ENCODE results near the gene ARID1B.
A peak's percentile ranks its signal among the peaks of the same experiment; 100 is the strongest.

The ARID1B gene

DNA sequence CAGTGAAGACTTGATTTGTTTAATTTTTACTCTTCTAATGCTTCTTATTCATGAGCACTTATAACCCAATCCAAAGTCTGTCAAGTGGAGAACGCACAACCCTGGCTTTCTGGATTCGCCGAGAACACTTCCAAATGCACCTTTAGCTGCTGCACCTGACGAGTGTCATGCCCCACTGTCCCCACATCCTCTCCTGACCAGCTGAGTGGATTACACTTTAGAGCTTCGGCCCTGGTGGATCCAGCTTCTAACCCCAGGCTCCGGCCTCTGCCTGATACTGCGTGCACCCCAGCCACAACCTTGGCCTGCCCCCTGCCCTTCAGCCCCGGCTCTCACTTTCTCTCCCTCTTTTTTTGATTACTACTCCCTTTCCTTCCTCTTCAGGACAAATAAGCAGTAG, 287.3 kb downstream of the ARID1B start:
- DNase-seq, result no peak

DNA sequence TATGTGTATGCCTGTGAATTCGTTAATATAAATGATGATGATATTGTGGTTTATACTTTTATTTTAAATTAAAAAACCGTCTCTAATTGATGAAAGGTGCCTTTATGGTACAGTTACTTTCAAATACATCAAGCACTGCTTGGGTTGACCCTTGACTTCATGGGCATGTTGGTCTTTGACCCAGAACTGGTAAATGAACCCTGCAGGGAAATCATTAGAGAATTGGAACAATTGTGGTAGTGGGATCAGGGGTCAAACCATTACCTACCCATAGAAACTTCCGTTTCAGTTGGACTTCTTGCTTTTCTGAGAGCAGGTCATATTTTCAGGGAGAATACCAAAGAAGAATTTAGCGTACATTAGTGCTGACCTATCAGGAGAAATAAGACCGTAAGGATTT, 288.2 kb downstream of the ARID1B start:
- DNase-seq, result no peak

DNA sequence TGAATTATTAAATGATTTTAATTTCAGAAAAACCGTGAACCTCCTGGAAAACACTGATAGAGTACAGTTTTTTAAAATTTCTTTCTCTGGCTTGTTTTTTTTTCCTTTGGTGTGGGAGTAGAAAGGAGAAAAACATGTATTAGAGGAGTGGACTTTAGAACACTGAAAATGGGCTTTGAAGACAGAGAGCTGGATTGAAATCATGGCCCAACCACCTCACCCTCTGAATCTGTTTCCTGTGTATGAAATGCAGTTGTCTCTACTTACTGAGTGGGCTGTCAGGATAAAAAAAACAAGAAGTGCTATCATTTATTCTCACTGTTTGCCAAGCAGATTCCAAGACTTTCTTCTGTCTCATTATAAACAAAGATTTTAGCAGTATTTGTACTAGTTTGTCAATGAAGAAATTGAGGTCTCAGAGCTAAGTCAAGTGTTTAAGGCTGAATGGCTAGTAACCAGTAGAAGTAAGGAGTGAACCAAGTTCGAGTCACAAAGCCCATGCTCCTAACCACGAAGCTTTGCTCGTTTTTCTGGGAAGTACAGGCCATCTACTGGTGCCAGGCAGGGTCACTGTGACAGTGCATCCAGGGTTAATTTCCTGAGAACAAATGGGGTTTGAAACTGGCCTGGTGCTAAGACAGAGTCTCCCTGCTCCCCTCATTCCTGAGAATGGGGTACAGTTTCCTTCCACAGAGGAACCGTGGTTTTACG, 289.8 kb downstream of the ARID1B start:
- no peak for DNase-seq

DNA sequence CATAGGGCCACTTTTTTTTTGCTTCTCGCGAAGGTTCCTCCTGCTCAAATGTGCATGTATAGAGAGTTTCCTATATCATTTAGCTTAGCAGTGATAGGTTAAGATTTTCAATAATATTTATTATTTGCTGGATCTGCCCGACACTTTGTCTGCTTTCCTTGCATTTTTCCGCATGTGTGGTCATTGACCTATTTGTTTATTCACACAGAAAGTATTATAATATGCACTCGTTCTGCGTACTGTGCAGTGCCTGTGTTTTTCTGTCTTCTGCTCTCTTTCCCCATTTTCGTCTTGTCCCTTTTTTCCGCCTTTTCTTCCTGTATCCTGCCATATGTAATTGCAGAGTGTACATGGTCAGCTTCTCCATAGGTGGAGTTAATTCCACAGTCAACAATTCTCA, 290.3 kb downstream of the ARID1B start:
- DNase-seq, result no peak

DNA sequence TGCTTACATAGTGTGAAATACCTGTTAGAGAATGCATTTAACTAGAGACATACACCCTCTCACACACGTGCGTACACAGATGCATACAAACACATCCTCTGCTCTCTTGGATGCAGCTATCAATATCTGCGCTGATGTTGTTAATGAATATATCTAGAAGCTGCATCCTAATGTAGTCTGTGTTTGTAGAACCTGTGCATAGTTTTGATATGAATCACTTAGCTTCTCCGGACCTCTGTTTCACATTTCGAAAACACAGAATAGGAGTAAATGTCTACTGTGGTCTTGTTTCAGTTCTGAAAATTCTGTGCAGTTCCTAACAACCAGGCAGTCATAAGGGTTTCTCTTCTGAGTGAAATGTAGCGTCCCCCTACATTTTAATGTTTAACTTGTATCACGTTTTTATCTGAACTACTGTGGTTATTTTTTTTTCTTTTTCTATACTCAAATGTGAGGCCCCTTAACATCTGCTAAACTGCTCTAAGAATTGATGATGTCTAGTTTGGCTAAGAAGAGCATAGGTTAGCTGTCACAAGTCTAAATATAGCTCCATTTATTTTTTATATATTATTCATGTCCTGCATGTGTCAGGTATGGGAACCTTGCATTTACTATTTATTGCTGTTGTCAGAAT, 291.6 kb downstream of the ARID1B start:
- no peak for DNase-seq

DNA sequence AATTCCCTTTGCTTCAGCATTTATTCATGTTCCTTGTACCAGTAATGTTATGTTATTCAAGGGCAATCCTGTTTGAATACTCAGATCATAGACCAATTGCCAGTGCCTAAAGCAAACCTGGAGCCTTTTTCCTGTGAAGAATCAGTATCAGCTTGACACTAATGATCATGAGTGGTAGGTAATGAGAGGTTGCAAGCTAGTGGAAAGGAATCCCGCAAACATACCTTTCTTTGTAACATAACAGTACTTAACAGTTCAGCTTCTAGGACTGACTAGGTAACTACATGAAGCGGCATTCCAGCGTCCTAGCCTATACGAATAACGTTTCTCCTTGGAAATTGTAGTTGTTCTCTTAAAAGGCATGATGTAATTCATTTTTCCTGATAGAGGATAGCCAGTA, 292.4 kb downstream of the ARID1B start:
- peak; percentile 60 for DNase-seq

DNA sequence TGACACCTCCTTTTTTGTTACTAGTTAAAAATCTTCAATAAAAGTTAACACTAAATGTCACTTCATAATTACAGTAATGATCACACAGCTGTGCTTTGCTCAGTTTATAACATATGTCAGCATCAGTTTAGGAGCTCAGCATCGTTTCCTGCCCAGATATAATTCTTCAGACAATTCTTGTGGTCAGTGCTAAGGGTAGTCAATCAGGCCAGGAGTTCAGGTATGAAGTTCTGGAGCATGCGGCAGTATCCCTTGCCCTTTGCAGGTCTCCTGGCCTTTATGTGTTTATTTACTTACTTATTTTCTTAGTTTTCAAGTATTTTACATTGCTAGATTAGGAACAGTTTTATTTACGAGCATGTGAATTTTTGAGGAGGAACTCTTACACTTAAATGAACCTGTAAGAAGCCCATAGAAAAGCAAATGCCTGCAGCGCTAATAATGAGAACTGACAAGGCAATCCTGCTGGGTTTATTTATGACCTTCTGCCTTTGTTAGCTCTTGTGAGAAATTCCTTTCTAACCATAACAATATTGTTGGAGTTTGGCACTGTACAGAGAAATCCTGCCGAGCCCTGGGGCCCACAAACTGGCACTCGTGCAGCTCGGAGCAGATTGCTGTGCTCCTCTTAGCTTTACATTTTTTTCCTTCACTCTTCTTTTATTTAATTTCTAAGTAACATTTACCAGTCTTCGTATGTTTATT, 293.4 kb downstream of the ARID1B start:
- DNase-seq, result peak; percentile 29

DNA sequence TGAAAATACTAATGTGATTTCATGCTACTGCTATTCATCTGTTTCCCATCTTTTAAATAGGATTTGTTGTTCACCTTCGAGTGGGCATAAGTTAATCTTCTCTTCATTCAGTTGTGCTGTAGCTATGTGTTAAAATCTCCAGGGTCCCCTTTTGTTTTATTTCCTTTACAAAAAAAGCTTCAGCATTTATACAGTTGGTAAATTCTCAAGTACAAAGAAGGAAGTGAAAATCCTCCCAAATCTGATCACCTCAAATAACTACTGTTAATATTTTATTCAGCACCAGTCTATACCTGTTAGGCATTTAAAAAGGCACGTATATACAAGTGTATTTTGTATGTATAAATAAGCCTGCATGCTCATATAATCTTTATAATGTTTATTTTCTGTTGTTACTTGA, 294.9 kb downstream of the ARID1B start:
- no peak for DNase-seq

DNA sequence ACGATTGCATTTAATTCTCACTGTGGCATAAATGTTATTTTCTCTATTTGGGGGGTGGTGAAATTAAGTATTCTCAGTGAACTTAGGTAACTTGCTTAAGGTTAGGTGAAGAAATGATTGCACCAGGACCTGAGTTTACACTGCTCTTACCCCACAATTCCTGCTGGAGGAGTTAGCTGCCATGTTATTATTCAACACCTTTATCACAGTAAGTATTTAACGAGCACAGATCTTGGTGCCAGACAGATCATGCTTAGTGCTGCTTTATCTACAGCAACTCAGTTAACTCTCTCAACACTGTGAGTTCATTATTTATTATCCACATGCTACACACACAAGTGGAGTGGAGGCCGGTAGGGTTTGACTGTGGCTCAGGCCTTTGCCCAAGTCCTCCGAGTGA, 296.4 kb downstream of the ARID1B start:
- no peak for DNase-seq

DNA sequence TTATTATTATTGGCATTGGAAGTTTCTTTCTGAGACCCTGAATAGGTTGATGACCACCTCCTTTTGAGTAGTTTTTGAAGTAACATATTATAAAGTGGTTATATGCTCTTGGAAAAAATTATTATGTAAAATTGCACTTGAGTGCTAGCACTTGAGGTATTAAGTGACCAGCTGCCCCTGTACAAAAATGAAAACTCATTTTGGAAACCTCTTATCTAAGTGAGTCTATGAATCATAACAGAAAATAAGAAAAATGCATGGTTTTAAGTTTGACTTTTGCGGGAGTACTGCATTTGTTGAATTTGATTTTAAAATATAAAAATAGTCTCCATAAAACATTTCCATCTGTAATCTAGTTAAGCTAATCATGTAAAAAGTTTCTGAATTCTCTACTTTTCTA, 297.8 kb downstream of the ARID1B start:
- no peak for DNase-seq

DNA sequence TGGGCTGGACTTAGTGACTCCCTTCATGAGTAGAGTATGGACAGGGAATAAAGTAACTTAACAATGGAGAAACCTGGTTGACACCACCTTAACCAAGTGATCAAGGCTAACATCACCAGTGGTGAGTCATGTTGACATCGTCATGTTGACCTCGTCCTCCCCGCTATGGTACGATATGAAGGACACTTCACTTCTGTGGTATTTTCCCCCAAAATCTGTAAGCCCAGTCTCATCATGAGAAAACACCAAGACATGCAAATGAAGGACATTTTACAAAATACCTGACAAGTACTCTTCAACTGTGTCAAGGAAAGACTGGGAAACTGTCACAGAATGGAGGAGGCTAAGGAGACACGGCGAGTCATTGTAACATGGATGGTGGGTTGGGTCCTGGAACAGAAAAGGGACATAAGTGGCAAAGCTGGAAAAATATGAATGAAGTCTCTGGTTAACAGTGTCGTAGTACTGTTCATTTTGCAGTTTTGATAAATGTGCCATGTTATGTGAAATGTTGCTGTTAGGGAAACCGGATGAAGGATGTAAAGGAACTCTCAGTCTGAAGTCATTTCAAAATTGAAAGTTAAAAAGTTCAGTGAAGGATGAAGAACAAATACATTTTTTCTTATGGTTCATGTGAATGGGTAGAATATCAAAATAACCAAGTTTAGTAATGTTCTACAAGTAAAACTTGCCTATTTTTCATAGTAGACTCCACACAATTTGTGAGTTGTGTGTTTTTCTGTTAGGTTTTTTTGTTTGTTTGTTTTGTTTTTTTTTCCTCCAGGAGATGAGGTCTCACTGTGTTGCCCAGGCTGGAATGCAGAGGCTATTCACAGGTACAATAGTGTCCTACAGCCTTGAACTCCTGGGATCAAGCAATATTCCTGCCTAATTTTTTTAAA, 298.6 kb downstream of the ARID1B start:
- no peak for DNase-seq

DNA sequence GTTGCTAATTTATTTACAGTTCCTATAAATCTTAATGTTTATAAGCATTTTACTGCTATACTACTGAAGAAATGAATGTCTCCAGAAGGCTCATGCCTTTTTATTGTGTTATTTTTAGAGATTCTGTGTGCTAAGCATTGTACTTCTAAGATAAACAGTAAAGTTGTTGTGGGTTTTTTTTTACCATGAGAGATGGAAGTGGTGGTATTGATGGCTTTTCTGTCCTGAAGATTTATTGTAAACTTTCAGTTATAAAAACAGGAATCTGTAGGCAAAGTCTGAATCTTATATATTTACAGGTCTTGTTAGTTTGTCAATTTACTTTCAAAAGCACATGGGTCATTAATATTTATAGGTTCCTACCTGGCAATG, 299.3 kb downstream of the ARID1B start:
- no peak for DNase-seq

DNA sequence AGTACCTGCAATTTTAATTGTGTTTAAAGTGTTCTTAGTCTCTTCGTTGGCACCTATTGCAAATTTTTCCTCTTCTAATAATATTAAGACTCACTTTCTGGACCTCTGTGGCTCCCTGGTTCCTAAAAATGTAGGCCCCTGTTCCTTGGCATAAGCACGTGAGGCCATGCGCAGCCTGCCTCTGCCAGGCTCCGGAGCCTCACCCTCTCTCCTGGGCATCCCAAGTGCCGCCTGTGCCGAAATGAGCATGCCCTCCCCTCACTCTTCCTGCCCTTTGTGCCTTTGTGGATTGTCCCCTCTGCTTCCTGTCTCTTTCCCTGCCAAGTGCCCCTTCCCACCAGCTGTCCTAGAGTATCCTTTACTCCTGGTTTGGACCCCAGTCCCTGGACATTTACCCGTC, 300.1 kb downstream of the ARID1B start:
- DNase-seq, result no peak

DNA sequence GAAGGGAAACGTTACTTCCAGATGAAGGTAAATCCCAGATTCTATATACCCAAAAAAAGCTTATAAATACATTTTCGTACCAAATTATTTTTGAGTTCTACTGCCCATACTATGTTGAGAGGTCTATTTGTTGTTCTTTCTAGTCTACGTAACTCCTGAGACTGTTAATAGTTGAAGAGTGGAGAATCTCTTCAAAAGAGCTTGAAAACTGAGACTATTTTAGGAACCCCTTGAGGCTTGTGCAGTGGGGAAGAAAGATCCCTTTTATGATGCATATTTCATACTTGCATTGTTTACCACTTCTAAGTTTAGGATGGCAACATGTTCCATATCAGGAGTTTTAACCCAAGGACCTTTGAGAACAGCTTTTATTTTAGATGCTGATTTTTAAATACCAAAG, 301.1 kb downstream of the ARID1B start:
- DNase-seq, result no peak

DNA sequence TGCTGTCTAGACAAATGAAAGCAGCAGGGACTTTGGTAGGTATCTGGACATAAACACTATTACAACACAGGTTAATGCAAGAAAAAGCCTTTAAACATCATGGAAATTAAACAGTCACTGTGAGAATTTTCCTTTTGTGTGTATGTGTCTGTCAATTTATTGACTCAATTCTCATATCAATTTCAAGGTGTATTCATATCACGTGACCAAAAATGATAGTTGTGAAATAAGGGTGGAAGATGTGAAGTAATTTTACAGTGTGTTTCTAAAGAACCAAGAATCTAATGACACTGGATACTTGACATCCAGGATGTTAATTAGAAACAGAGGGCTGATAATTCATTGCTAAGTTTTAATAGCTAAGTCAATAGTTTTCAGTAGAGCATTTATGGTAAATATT, 302.1 kb downstream of the ARID1B start:
- no peak for DNase-seq

DNA sequence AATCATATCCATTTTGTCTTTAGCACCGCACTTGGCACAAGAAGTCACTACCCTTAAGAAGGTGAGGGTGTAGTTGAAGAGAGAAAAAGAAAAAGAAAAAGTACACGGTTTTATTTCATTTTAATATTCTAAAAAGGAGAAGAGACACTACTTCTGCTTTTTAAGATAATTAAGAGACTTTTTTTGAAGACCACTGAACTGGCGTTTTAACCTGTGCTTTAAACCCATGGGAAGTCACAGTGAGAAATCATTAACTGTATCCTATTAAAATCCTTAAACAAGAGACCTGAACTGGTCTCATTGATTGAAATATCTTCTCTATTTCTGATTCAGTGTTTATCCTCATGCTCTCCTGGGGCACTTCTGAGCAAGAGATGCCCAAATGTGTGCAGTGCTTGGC, 302.6 kb downstream of the ARID1B start:
- no peak for DNase-seq

DNA sequence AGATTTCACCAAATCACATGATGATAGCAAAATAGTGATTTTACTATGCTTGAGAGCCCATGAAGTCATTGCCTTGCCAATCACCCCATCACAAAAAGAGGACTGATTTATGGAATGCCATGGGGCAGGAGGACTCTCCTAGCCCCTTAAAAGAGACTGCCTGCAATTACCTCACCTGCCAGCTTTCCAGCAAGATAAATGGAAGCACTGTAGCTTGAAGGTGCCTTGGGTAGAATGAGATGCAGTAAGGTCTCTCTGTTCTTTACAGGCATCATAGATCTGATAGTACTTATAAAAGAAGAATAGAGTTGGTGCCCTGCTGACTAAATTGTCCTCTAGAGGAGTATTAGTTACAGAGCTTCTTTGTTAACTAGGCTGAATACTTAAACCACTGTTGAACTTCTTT, 303.8 kb downstream of the ARID1B start:
- no peak for DNase-seq

DNA sequence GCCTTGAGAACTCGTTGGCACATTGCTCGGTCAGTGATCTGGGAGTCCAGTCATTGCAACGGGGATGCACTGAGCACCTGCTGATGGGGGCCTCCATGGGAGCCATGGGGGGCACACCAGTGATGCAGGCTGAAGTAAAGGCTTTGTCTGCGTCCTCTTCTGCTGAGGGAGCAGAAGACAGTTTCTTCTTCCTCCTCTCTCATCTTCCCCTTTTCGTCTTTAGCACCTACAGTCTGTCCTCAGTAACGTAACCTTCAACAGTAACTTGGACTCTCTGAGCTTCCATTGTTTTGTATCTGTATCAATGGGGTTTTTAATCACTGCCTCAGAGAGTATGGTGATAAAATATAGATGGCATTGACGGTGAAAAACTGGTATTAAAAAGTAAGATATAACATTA, 306.2 kb downstream of the ARID1B start:
- no peak for DNase-seq

DNA sequence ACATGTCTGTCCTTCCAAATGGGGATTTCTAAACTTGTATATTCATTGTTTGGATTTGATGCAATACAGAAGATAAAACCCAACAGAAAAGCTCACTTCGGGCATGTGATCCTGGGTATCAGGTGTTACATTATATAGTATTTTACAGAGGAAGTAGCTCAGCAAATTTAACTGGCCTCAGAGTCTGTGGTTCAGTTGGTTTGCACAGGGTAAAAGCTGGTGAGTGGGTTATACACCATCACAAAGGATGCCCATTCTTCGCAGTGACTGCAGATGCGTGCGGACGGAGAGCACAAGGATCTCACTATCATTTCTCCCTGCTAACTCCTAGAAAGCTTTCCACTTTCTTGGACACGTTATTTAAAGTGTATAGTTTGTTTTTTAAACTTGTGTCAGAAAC, 309.5 kb downstream of the ARID1B start:
- no peak for DNase-seq

DNA sequence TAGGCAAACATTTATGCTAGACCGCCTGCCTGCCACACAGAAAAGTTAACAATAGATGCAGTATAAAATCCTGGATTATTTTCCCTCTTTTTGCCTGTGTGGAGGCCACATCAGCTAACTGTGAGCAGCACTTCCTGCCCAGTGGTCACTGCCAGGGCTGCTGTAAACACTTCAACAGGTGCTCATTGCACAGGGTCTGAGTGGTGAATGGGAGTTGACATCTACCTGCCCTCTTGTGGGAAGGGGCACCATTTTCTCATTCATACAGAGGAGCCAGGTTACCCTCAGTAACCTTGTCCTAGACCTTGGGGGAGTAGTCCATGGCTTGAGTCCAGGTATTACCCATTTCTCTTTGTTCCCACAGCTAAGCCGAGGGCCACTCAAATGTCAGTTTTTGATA, 310.8 kb downstream of the ARID1B start:
- no peak for DNase-seq

DNA sequence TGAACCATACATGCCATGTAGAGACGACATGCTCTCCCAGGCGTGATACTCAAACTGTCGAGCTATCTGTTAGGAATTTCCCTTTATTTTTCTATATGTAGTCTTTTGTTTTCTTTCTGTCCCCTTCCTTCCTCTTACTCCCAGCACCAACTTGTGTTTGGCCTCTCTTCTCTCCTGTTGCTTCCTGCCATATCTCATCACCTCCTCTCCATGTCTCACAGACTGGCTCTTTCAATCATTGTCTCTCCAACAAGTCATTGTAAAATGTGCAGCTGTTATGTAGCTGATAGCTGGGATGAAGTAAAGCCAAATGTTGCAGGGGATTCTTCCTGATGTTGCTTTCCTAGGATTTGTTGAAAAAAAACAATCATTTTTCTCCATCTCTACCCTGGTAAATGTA, 311.7 kb downstream of the ARID1B start:
- no peak for DNase-seq

DNA sequence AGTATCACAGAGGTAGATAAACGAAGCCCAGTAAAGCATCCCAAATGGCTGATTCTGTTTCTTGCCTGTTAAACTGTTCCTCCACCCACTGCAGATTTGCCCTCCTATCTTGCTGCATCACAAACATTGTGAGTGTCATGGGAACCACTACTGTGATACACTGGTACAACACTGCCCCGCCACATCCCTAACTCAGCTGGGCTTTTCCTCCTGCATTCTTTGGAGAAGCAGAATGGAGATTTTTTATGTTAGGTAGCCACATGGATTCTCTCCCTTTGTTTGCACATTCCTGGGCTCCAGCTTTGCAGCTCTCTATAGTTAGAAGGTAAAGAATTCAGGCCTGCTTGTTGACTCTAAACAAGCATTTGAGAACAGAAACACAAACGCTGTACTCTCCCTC, 312.1 kb downstream of the ARID1B start:
- no peak for DNase-seq

DNA sequence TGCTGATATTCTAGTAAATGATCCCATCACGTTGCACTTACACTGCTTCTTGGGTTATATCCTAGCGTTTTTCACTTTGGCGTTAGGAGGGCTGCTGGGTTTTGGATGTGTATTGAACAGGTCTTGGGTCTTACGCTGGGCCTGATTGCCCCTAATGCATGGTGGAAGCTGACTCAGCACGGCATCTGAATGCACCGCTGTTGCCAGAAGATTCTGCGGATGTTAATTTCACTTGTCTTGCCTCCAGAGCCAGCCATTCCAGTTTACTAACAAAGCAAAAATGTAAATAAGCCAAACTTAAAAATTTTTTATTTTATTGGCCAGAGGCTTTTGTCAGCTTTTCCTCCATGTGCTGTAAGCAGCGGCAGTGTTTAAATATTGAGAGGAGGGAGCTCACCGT, 312.7 kb downstream of the ARID1B start:
- no peak for DNase-seq

DNA sequence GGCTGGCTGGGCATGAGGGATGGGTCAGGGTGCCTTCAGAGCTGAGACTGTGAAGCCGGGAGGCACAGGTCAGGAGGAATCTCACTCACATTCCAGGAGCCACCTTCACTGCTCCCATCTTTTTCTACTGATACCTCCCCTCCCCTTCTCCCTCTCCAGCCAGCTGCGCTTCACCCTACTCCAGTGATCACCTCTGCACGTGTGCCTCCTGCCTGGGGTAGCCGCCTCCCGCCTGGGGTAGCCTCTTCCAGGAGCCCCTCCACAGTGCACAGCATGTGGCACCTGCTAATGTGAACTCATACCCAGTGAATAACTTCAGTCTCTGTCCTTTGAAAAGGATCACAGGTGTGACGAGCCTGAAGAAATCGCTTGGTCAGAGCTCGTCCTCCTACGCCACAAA, 313.6 kb downstream of the ARID1B start:
- no peak for DNase-seq
